ES-I3 (cell line): Measurements from ENCODE around the gene AMOTL2.

Experiments
- H3K36me3 ChIP-seq: 2 replicates; pipeline ENCODE4 v1.6.1; 2013; ENCODE audit warnings: mild to moderate bottlenecking, low read length, control low read depth, moderate library complexity; ENCODE audit not compliant: insufficient read depth
- H3K4me1 ChIP-seq: 2 replicates; pipeline ENCODE4 v1.6.1; 2013; ENCODE audit warnings: mild to moderate bottlenecking, control low read depth, low read length; ENCODE audit not compliant: insufficient read depth
- H3K9ac ChIP-seq: 2 replicates; pipeline ENCODE4 v1.6.1; 2013; ENCODE audit warnings: low read depth, mild to moderate bottlenecking, low read length, moderate library complexity
- H3K9me3 ChIP-seq: 2 replicates; pipeline ENCODE4 v1.6.1; 2013; ENCODE audit warnings: mild to moderate bottlenecking, low read length, moderate library complexity; ENCODE audit not compliant: control insufficient read depth, insufficient read depth

Gene AMOTL2

DNA sequence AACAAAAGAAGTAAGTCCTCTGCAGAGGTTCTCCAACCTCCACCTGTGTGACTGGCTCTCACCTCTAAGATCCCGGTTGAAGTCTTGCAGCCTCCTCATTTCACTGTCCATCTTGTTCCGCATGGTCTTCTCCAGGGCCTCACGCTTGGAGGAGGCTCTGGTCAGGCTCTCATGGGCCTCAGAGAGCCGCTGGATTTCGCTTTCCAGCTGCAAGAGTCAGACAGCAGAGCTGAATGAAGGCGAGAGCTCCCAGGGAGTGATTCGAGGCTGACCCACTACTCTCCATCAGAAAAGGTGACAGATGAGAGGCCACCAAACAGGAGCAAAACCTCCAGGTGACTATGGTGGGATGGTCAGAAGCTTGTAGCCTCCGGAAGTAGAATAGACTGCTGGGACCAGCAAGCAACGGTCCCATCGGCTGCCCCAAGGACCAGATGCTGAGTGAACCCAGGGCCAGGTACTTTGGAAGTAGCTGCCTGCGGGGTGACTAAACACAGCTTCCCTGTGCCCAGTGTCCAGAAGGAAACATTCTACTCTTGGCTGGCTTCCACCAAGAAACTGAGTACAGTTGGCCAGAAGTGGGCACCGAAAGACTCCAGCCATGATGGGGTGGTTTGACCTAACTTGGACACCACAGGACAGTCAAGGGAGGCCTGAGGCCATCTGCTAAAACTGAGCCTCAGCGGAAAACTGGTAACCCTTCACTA is 7.9 kb downstream of the AMOTL2 start:
- Histone ChIP-seq H3K4me1 (peaks cover 56% of the 10 kb centered on the region), H3K9ac (no peak overlapping the region), H3K36me3 (peaks cover 63% of the 10 kb centered on the region), H3K9me3 (no peaks in the 10 kb centered on the region)

DNA sequence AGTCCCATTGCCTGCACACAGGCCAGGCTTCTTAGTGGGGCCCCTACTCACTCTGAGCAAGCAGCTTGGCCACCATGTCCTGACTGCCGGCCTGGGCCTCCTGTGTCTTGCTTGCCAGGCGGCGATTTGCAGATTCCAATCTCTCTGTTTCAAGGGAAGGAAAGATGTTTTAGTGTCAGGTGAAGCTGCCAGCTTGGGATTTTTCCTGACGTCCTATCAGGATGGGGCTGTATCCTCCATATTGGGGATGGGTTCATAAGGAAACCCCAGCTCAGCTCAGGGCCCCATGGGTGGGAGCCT is 8.5 kb downstream of the AMOTL2 start:
- Histone ChIP-seq H3K36me3 (peaks cover 65% of the 10 kb centered on the region), H3K9ac (no peak overlapping the region), H3K9me3 (no peaks in the 10 kb centered on the region), H3K4me1 (peaks cover 51% of the 10 kb centered on the region)

GRCh38 chr3:134364936-134365765 is 9.1 kb downstream of the AMOTL2 start:
- peaks cover 46% of the 10 kb centered on the region for H3K4me1 ChIP-seq
- peaks cover 64% of the 10 kb centered on the region for H3K36me3 ChIP-seq
- H3K9me3 ChIP-seq = no peaks in the 10 kb centered on the region
- no peak overlapping the region for H3K9ac ChIP-seq

DNA sequence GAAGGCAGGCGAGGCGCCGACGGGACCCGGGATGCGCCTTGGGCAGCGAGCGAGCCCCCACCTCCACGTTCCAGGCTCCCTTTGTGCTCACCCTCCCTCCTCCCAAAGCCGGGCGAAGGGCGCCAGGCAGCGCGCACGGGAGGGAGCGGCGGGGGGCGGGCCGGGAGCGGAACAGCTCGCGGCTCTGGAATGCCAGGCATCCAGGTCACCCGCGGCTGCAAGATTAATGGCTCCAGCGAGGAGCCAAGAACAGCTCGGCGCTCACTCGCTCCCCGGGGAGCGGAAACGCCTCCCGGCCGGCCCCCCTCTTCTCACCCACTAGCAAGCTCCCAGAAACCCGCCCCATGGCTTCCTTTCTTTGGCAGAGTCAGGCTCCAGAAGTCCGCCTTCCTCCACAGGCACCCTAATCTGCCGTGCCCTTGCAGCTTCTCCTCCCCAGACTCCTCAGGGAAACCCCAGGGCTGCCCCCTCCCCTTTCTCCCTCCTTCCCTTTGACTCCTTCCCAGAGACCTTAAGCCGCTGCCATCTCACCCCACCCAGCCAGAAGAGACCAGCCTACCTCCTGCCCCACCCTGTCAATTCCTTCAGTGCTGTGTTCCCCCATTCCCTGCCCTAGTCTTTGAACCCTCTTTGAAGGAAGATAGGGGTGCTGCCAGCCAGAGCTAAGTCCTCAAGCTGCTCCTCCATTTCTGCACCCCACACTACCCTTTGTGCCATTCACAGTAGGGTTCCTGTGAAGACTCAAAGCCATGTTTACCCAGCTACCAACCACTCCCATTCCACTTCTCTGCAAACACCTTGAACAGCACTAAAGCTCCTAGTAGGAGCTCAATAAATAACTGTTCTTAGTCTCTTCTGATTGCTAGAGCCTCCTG is 9.9 kb downstream of the AMOTL2 start:
- Histone ChIP-seq H3K36me3 (peaks cover 63% of the 10 kb centered on the region), H3K9me3 (no peaks in the 10 kb centered on the region), H3K4me1 (peaks cover 43% of the 10 kb centered on the region), H3K9ac (peak overlapping the region; percentile 2; the same call in 1 of the 2 replicates)

- peaks cover 52% of the 10 kb centered on the region for H3K4me1 ChIP-seq
- H3K9ac ChIP-seq = peak overlapping the region; percentile 2; the same call in 1 of the 2 replicates
- no peaks in the 10 kb centered on the region for H3K9me3 ChIP-seq
- peaks cover 64% of the 10 kb centered on the region for H3K36me3 ChIP-seq
Observed at GRCh38 chr3:134363381-134363755, 10.9 kb downstream of the AMOTL2 start.

GRCh38 chr3:134362670-134363380 is 11.4 kb downstream of the AMOTL2 start:
- Histone ChIP-seq H3K36me3 (peaks cover 63% of the 10 kb centered on the region), H3K9ac (no peak overlapping the region)

DNA sequence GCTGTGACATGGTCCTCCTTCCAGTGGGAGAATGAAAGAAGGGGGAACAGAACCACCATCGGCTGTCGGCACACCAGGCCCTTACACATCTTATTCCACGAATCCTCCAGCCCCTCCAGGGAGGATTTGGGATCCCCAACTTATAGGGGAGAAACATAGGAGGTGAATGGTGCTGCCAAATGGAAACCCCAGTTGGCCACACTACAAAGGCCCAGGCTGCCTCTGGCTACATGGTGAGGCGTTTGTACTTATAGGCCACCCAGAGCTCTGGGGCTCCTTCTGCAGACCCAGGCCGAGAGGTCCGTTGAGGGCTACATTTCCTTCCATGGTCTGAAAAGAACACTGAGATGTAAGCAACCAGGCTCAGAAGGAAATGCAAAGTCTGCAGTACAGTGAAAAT is 12.0 kb downstream of the AMOTL2 start:
- peaks cover 62% of the 10 kb centered on the region for H3K4me1 ChIP-seq
- H3K36me3 ChIP-seq = peaks cover 64% of the 10 kb centered on the region

More at GRCh38 chr3:134362670-134363380, 11.4 kb downstream of the AMOTL2 start:
- no peaks in the 10 kb centered on the region for H3K9me3 ChIP-seq
- peaks cover 56% of the 10 kb centered on the region for H3K4me1 ChIP-seq

GRCh38 chr3:134361162-134361835 is 12.9 kb downstream of the AMOTL2 start:
- Histone ChIP-seq H3K9me3 (no peaks in the 10 kb centered on the region), H3K36me3 (peaks cover 65% of the 10 kb centered on the region), H3K4me1 (peaks cover 64% of the 10 kb centered on the region), H3K9ac (no peak overlapping the region)

More for the DNA sequence above, 12.0 kb downstream of the AMOTL2 start:
- Histone ChIP-seq H3K9ac (no peak overlapping the region), H3K9me3 (no peaks in the 10 kb centered on the region)

GRCh38 chr3:134360046-134360445 is 14.2 kb downstream of the AMOTL2 start:
- no peaks in the 10 kb centered on the region for H3K9me3 ChIP-seq
- no peak overlapping the region for H3K9ac ChIP-seq
- H3K4me1 ChIP-seq = peaks cover 53% of the 10 kb centered on the region
- H3K36me3 ChIP-seq = peaks cover 57% of the 10 kb centered on the region

GRCh38 chr3:134359121-134360010 is 14.9 kb downstream of the AMOTL2 start:
- Histone ChIP-seq H3K9me3 (no peaks in the 10 kb centered on the region), H3K9ac (no peak overlapping the region), H3K36me3 (peaks cover 59% of the 10 kb centered on the region), H3K4me1 (peaks cover 46% of the 10 kb centered on the region)

DNA sequence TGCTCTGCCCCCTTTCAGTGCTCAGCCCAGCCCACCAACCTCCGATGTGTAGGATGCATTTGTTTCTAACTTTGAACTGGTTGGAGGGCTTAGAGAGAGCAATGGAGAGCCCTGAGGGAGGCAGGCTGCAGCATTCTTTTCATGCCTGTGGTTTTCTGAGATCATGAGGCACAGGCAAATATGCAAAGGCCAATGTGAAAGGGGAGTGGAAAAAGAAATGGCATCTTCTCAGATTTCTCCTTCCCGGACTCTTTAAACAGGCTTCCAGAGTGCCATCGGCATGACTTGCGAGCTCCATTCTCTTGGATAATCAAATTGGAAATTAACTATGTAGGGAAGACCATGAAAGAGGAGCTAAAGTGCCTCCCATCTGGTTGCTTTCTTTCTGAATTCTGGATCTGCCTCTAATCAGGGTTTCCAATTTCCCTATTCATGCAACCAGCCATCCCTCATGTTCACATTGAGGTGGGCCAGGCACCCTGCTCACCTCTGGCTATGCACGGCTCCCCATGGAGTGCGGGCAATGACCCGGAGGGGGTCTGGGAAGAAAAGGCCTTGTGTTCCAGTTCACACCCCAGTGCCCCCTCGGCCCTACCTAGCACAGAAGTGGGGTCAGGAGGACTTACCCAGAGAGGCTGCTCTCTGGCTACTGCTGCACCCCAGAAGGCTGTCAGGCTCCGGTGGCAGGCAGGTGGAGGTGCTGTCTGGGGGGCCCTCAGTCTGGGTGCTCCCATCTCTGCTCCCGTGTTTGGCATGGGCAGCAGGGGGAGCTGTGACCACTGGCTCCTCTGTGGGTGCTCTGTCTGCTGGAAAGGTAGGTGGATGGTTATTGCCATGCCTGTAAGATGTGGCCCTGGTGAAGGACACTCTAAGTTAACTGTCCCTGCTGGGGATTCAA is 16.1 kb downstream of the AMOTL2 start:
- Histone ChIP-seq H3K9me3 (no peaks in the 10 kb centered on the region), H3K36me3 (peaks cover 57% of the 10 kb centered on the region), H3K4me1 (peaks cover 37% of the 10 kb centered on the region), H3K9ac (no peak overlapping the region)

DNA sequence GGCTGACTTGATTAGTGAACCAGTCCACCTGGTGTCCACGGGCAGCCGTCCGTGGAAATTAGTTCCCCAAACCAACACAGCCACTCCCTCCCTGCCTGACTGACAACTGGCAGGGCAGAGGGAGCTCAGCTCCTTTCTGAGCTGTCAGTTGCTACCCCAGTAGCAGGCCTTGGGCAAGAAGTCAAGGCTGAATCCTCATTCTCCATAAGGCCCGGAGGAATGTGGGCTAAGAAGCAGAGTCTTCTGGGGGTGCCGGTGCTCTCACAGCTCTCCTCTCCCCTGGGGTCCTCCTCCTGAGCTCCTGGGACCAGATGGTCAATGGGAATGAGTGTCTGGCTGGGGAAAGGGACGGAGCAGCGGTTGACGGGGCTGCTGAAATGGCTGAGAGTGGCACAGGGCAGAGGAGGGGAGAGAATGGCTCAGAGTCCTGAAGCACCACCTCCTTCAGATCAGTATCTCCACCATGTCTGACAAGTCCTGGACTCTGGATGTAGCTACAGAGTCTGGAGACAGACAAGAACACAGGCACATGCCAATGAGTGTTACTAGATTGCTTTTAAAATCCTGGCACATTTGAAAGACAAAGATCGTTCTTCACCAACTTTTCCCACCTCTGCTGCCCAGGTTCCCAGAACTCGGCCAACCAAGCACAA is 16.9 kb downstream of the AMOTL2 start:
- Histone ChIP-seq H3K9ac (no peak overlapping the region), H3K9me3 (no peaks in the 10 kb centered on the region), H3K4me1 (peaks cover 30% of the 10 kb centered on the region), H3K36me3 (peaks cover 49% of the 10 kb centered on the region)
